Measurements from ENCODE around the gene SYP. TPM values are rescaled to one million over a fixed set of nuclear protein-coding genes. Genes with fewer than 3 reads are reported as not detected.

The SYP gene
- total RNA-seq, 1 experiment from 2014 or later: 7.0 TPM

- no peak for TF ChIP-seq NFATC4 (CRISPR knock-in tag; IDR thresholded peaks at IDR 0.05)
Observed at GRCh38 chrX:49226946-49227345, 27.0 kb upstream of the SYP start (continued).

- H3K4me1 Mint-ChIP-seq: peaks cover 4% of the 10 kb centered on the region
- H3K4me3 Mint-ChIP-seq: no peak overlapping the region
- no peak overlapping the region for H3K27ac Mint-ChIP-seq
- no peak for DNase-seq (ENCODE audit: low spot score)
- H3K9me3 Mint-ChIP-seq: no peaks in the 10 kb centered on the region
- no peak for TF ChIP-seq GTF2I (CRISPR knock-in tag; conservative IDR thresholded peaks at IDR 0.05)
- no peak for TF ChIP-seq IRF2 (CRISPR knock-in tag; IDR thresholded peaks at IDR 0.05; ENCODE audit: borderline replicate concordance, low read depth)
- TF ChIP-seq CTCF (IDR thresholded peaks at IDR 0.05): no peak
- TF ChIP-seq ETV6 (CRISPR knock-in tag; IDR thresholded peaks at IDR 0.05): no peak
- TF ChIP-seq NR1H2 (CRISPR knock-in tag; IDR thresholded peaks at IDR 0.05): no peak
- TF ChIP-seq FOXP1 (CRISPR knock-in tag; IDR thresholded peaks at IDR 0.05; ENCODE audit: borderline replicate concordance): no peak
- TF ChIP-seq TEAD1 (CRISPR knock-in tag; IDR thresholded peaks at IDR 0.05): no peak
- no peak for TF ChIP-seq ZNF423 (CRISPR knock-in tag; IDR thresholded peaks at IDR 0.05)
- TF ChIP-seq ATF2 (CRISPR knock-in tag; IDR thresholded peaks at IDR 0.05; ENCODE audit: borderline replicate concordance, low read depth): no peak
- no peak for TF ChIP-seq HMGXB4 (CRISPR knock-in tag; IDR thresholded peaks at IDR 0.05)
- TF ChIP-seq RORB (CRISPR knock-in tag; IDR thresholded peaks at IDR 0.05): no peak
- no peak for TF ChIP-seq JAZF1 (CRISPR knock-in tag; IDR thresholded peaks at IDR 0.05)
- TF ChIP-seq ATF1 (CRISPR knock-in tag; IDR thresholded peaks at IDR 0.05): no peak
- TF ChIP-seq ZNF263 (CRISPR knock-in tag; IDR thresholded peaks at IDR 0.05; ENCODE audit: low read depth): no peak
- no peak for TF ChIP-seq HMGA2 (CRISPR knock-in tag; IDR thresholded peaks at IDR 0.05)
- ChIA-PET POLR2A (no interaction called here), CTCF (no interaction called here)
- H3K36me3 Mint-ChIP-seq: no peaks in the 10 kb centered on the region
- no peak for ATAC-seq
- H3K27me3 Mint-ChIP-seq (ENCODE audit: low read depth): peaks cover 23% of the 10 kb centered on the region
Observed at GRCh38 chrX:49225858-49226257, 25.9 kb upstream of the SYP start.

- Mint-ChIP-seq H3K4me3 (no peak overlapping the region), H3K36me3 (no peaks in the 10 kb centered on the region), H3K9me3 (no peaks in the 10 kb centered on the region), H3K27ac (no peak overlapping the region), H3K27me3 (ENCODE audit: low read depth) (peaks cover 22% of the 10 kb centered on the region), H3K4me1 (no peaks in the 10 kb centered on the region)
- ATAC-seq (no peak), DNase-seq (ENCODE audit: low spot score) (no peak)
- POLR2A ChIA-PET: no interaction called here
- CTCF ChIA-PET: no interaction called here
- TF ChIP-seq ZNF281 (CRISPR knock-in tag; IDR thresholded peaks at IDR 0.05) (no peak), NR1H2 (CRISPR knock-in tag; IDR thresholded peaks at IDR 0.05) (no peak), ZNF317 (CRISPR knock-in tag; IDR thresholded peaks at IDR 0.05; ENCODE audit: borderline replicate concordance, low read depth) (no peak), ZNF121 (CRISPR knock-in tag; IDR thresholded peaks at IDR 0.05) (no peak), ZSCAN18 (CRISPR knock-in tag; IDR thresholded peaks at IDR 0.05) (no peak), TP53 (CRISPR knock-in tag; IDR thresholded peaks at IDR 0.05) (no peak), ZNF532 (CRISPR knock-in tag; IDR thresholded peaks at IDR 0.05; ENCODE audit: borderline replicate concordance) (no peak), PRRX2 (CRISPR knock-in tag; IDR thresholded peaks at IDR 0.05) (no peak)
Observed at GRCh38 chrX:49221868-49222267, 21.9 kb upstream of the SYP start.
